GM21526 (cell line): ENCODE measurements around the gene STYX.
A peak's percentile ranks its signal among the peaks of the same experiment; 100 is the strongest.

Experiments used
- ATAC-seq: cut with Tn5 transposase; IDR thresholded peaks from one replicate; pipeline ENCODE4 v1.9.1; 2021; ENCODE audit warnings: moderate library complexity; ENCODE audit not compliant: unreplicated experiment, low FRiP score

Gene STYX

GRCh38 chr14:52783206-52783605, 53.2 kb downstream of the STYX start:
- ATAC-seq = no peak

GRCh38 chr14:52786887-52787286, 56.9 kb downstream of the STYX start:
- ATAC-seq = no peak

- ATAC-seq = no peak
Measured at GRCh38 chr14:52789118-52789517, 59.2 kb downstream of the STYX start.

GRCh38 chr14:52790011-52790755, 60.2 kb downstream of the STYX start:
- no peak for ATAC-seq

GRCh38 chr14:52790756-52791222, 60.8 kb downstream of the STYX start:
- ATAC-seq = peak; percentile 3

GRCh38 chr14:52791223-52792096, 61.5 kb downstream of the STYX start, which contains the start of gene GNPNAT1:
TSS of gene GNPNAT1 (minus strand) at chr14:52791607. CDS start at chr14:52784650, 6,957 bp downstream.
- peak; percentile 90 for ATAC-seq

GRCh38 chr14:52792097-52792415, 62.1 kb downstream of the STYX start:
- ATAC-seq = no peak

- ATAC-seq = no peak
Measured at GRCh38 chr14:52793061-52793460, 63.1 kb downstream of the STYX start.

GRCh38 chr14:52797653-52798052, 67.7 kb downstream of the STYX start:
- ATAC-seq = no peak

- ATAC-seq = no peak
Measured at GRCh38 chr14:52798826-52799225, 68.9 kb downstream of the STYX start.

- no peak for ATAC-seq
Measured at GRCh38 chr14:52801014-52801712, 71.2 kb downstream of the STYX start.

GRCh38 chr14:52802597-52802996, 72.6 kb downstream of the STYX start:
- no peak for ATAC-seq

GRCh38 chr14:52806115-52806514, 76.1 kb downstream of the STYX start:
- no peak for ATAC-seq

- no peak for ATAC-seq
Measured at GRCh38 chr14:52808101-52808500, 78.1 kb downstream of the STYX start.

GRCh38 chr14:52821805-52822250, 91.9 kb downstream of the STYX start:
- ATAC-seq = no peak

- no peak for ATAC-seq
Measured at GRCh38 chr14:52824462-52824861, 94.5 kb downstream of the STYX start.
